Measurements from ENCODE around the gene EXOSC7.
"Not testable (repeated sequence)": the region's sequence is repeated elsewhere in the genome, so short reads cannot be mapped to it uniquely, and the experiment has no call there.

The EXOSC7 gene

GRCh38 chr3:45027441-45027840 is 51.4 kb downstream of the EXOSC7 start:
- DNase-seq = no peak

GRCh38 chr3:45029216-45029615 is 53.2 kb downstream of the EXOSC7 start:
- DNase-seq = no peak

- no peak for DNase-seq
Observed at GRCh38 chr3:45029661-45030060, 53.6 kb downstream of the EXOSC7 start.

- no peak for DNase-seq
Observed at GRCh38 chr3:45031531-45031930, 55.5 kb downstream of the EXOSC7 start.

GRCh38 chr3:45032113-45032512 is 56.1 kb downstream of the EXOSC7 start:
- DNase-seq = no peak

- no peak for DNase-seq
Observed at GRCh38 chr3:45033791-45034190, 57.7 kb downstream of the EXOSC7 start.

- DNase-seq = no peak
Observed at GRCh38 chr3:45034612-45035252, 58.7 kb downstream of the EXOSC7 start.

GRCh38 chr3:45035441-45036301 is 59.6 kb downstream of the EXOSC7 start:
- DNase-seq = no peak

- peak; percentile 79 for DNase-seq
Observed at GRCh38 chr3:45037720-45038455, 61.8 kb downstream of the EXOSC7 start.

GRCh38 chr3:45041666-45042065 is 65.6 kb downstream of the EXOSC7 start:
- DNase-seq = no peak

GRCh38 chr3:45042162-45042561 is 66.1 kb downstream of the EXOSC7 start:
- DNase-seq = no peak

GRCh38 chr3:45043728-45044299 is 67.8 kb downstream of the EXOSC7 start:
- DNase-seq = no peak

- DNase-seq = no peak
Observed at GRCh38 chr3:45048244-45048643, 72.2 kb downstream of the EXOSC7 start.

- no peak for DNase-seq
Observed at GRCh38 chr3:45049807-45050206, 73.8 kb downstream of the EXOSC7 start.

GRCh38 chr3:45051685-45052084 is 75.6 kb downstream of the EXOSC7 start:
- no peak for DNase-seq

- not testable (repeated sequence) for DNase-seq
Observed at GRCh38 chr3:45053805-45054195, 77.8 kb downstream of the EXOSC7 start.

- no peak for DNase-seq
Observed at GRCh38 chr3:45054196-45054857, 78.3 kb downstream of the EXOSC7 start.

- DNase-seq = no peak
Observed at GRCh38 chr3:45055032-45055410, 79.0 kb downstream of the EXOSC7 start.

GRCh38 chr3:45055411-45056143 is 79.5 kb downstream of the EXOSC7 start:
- peak; percentile 7 for DNase-seq

- no peak for DNase-seq
Observed at GRCh38 chr3:45056608-45057301, 80.7 kb downstream of the EXOSC7 start.

- no peak for DNase-seq
Observed at GRCh38 chr3:45057557-45057956, 81.5 kb downstream of the EXOSC7 start.
